Neural progenitor cell (in vitro differentiated cells): Measurements from ENCODE around the gene IGLON5. TPM values are rescaled to one million over a fixed set of nuclear protein-coding genes. Genes with fewer than 3 reads are reported as not detected.

Experiments used
- DNase-seq: peaks from one replicate; pipeline ENCODE4 v3.0.0-alpha.2; 2016; ENCODE audit warnings: low spot score
- H2AFZ ChIP-seq: fragments of 200-600 bp; sonication (generic); replicated peaks from 2 replicates; pipeline ENCODE4 v1.6.1; 2016; ENCODE audit warnings: antibody characterized with exemption
- H3F3A ChIP-seq: fragments of 200-600 bp; sonication (generic); 2 replicates; pipeline ENCODE4 v1.6.1; 2016; ENCODE audit warnings: antibody characterized with exemption, low read depth
- H3K27ac ChIP-seq: fragments of 200-600 bp; sonication (generic); 2 replicates; pipeline ENCODE4 v1.5.1; 2016; ENCODE audit warnings: mild to moderate bottlenecking
- H3K27me3 ChIP-seq: fragments of 200-600 bp; sonication (generic); 2 replicates; pipeline ENCODE4 v1.6.1; 2016; ENCODE audit warnings: mild to moderate bottlenecking, moderate library complexity
- H3K36me3 ChIP-seq: fragments of 200-600 bp; sonication (generic); 2 replicates; pipeline ENCODE4 v1.5.1; 2016
- H3K4me1 ChIP-seq: fragments of 200-600 bp; sonication (generic); 2 replicates; pipeline ENCODE4 v1.6.1; 2016; ENCODE audit warnings: mixed run types
- H3K4me2 ChIP-seq: fragments of 200-600 bp; sonication (generic); 2 replicates; pipeline ENCODE4 v1.6.1; 2016
- H3K4me3 ChIP-seq: fragments of 200-600 bp; sonication (generic); 2 replicates; pipeline ENCODE4 v1.5.1; 2016
- H3K79me2 ChIP-seq: fragments of 200-600 bp; sonication (generic); 2 replicates; pipeline ENCODE4 v1.6.1; 2016; ENCODE audit warnings: low read depth
- H3K9ac ChIP-seq: fragments of 200-600 bp; sonication (generic); 2 replicates; pipeline ENCODE4 v1.6.1; 2016
- H3K9me3 ChIP-seq: fragments of 200-600 bp; sonication (generic); 2 replicates; pipeline ENCODE4 v1.5.1; 2016; ENCODE audit warnings: low read depth
- H4K20me1 ChIP-seq: fragments of 200-600 bp; sonication (generic); 2 replicates; pipeline ENCODE4 v1.6.1; 2016; ENCODE audit warnings: low read depth
- H3K27ac Mint-ChIP-seq: 3 replicates; pipeline ENCODE4 v1.8.0; 2021; ENCODE audit warnings: mixed read lengths
- H3K27me3 Mint-ChIP-seq: 2 replicates; pipeline ENCODE4 v1.8.0; 2022; ENCODE audit warnings: low read depth, mild to moderate bottlenecking, inconsistent platforms, moderate library complexity, mixed read lengths; ENCODE audit not compliant: insufficient read depth
- H3K36me3 Mint-ChIP-seq: 3 replicates; pipeline ENCODE4 v1.8.0; 2021; ENCODE audit warnings: mixed read lengths
- H3K4me1 Mint-ChIP-seq: 3 replicates; pipeline ENCODE4 v1.8.0; 2021; ENCODE audit warnings: mixed read lengths
- H3K4me3 Mint-ChIP-seq: 3 replicates; pipeline ENCODE4 v1.8.0; 2021; ENCODE audit warnings: mild to moderate bottlenecking, moderate library complexity, mixed read lengths
- H3K9me3 Mint-ChIP-seq: 3 replicates; pipeline ENCODE4 v1.8.0; 2020; ENCODE audit warnings: mixed read lengths
- CTCF ChIP-seq: fragments of 200-600 bp; sonication (generic); IDR thresholded peaks from 2 replicates; pipeline ENCODE4 v1.5.1; 2017; ENCODE audit warnings: antibody characterized with exemption, mild to moderate bottlenecking
- EZH2 ChIP-seq: fragments of 200-600 bp; sonication (generic); IDR thresholded peaks from 2 replicates; pipeline ENCODE4 v1.6.1; 2017; ENCODE audit warnings: antibody characterized with exemption, mild to moderate bottlenecking, moderate library complexity
- EZH2phosphoT487 ChIP-seq: fragments of 200-600 bp; sonication (generic); IDR thresholded peaks from 2 replicates; pipeline ENCODE4 v1.6.1; 2017; ENCODE audit warnings: antibody characterized with exemption
- total RNA-seq: library from RNA; depleted of rRNA; stranded (reverse); fragments of >200 nt; gene quantifications from 2 replicates; pipeline ENCODE4 v1.2.3, GENCODE V29; 2015; ENCODE audit warnings: low replicate concordance

Gene IGLON5
- total RNA-seq, 1 donor from 2014 or later = 5.4 TPM

DNA sequence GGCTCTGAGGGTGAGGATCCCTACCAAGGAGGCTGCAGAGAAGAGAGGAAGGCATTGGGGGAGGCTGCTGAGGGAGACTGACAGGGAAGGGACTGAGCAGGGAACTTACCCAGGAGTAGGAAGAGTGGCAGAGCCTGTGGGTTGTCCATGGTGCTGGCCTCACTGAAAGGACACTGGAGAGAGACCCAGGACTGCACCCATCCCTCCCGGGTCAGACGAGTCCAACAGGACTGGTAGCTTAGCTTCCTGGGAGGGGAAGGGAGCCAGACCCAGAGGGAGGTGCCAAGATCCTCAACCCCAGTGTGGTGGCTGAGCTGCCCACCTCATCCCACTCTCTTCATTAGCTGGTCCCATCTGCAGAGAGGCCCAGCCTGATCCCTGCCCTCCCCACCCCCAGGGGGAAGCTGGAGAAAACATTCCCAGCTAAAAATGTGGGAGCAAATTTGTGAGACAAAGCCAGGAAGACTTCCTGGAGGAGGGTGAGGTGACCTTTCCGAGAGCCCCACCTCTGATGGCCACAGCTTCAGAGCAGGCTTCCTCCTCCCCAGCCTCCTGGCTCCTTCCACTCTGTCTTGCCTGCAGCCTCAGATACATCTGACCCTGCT lies 30.6 kb downstream of the IGLON5 start, which contains the start of gene VSIG10L:
Gene VSIG10L, minus strand, starts transcription at position 164 of the 605 bp plus-strand sequence. Its CDS starts 15 bp downstream, at position 149.
- H3K9me3 ChIP-seq = no peaks in the 10 kb centered on the region
- no peaks in the 10 kb centered on the region for H3K36me3 ChIP-seq
- Mint-ChIP-seq H3K4me1 (peaks cover 8% of the 10 kb centered on the region), H3K27ac (peak within 1 kb of the TSS; percentile 9), H3K36me3 (peaks cover 6% of the 10 kb centered on the region), H3K4me3 (peak within 1 kb of the TSS; percentile 84), H3K27me3 (peaks cover 6% of the 10 kb centered on the region), H3K9me3 (no peaks in the 10 kb centered on the region)
- DNase-seq = no peak
- H3F3A ChIP-seq = peaks cover 6% of the 10 kb centered on the region
- peaks cover 24% of the 10 kb centered on the region for H3K27me3 ChIP-seq
- no peak within 1 kb of the TSS for H3K27ac ChIP-seq
- TF ChIP-seq EZH2 (no peak), EZH2phosphoT487 (no peak), CTCF (no peak)
- H3K79me2 ChIP-seq = no peaks in the 10 kb centered on the region
- no peak within 1 kb of the TSS for H3K4me3 ChIP-seq
- no peak within 1 kb of the TSS for H3K9ac ChIP-seq
- H3K4me2 ChIP-seq = no peak within 1 kb of the TSS
- H2AFZ ChIP-seq = no peak within 1 kb of the TSS
- peaks cover 4% of the 10 kb centered on the region for H3K4me1 ChIP-seq
- no peaks in the 10 kb centered on the region for H4K20me1 ChIP-seq

GRCh38 chr19:51342631-51343569 lies 31.5 kb downstream of the IGLON5 start:
- H3F3A ChIP-seq = peaks cover 6% of the 10 kb centered on the region
- H3K4me3 ChIP-seq = no peak overlapping the region
- H3K9me3 ChIP-seq = no peaks in the 10 kb centered on the region
- no peak overlapping the region for H3K9ac ChIP-seq
- Mint-ChIP-seq H3K27me3 (peaks cover 6% of the 10 kb centered on the region), H3K9me3 (no peaks in the 10 kb centered on the region), H3K4me3 (peak overlapping the region; percentile 75), H3K27ac (peak overlapping the region; percentile 9), H3K36me3 (peaks cover 8% of the 10 kb centered on the region), H3K4me1 (peaks cover 8% of the 10 kb centered on the region)
- H2AFZ ChIP-seq = no peak overlapping the region
- H3K79me2 ChIP-seq = no peaks in the 10 kb centered on the region
- H3K4me2 ChIP-seq = no peak overlapping the region
- H4K20me1 ChIP-seq = no peaks in the 10 kb centered on the region
- no peaks in the 10 kb centered on the region for H3K36me3 ChIP-seq
- peaks cover 24% of the 10 kb centered on the region for H3K27me3 ChIP-seq
- peaks cover 4% of the 10 kb centered on the region for H3K4me1 ChIP-seq
- no peak overlapping the region for H3K27ac ChIP-seq
- no peak for DNase-seq
- TF ChIP-seq EZH2 (no peak), CTCF (no peak), EZH2phosphoT487 (no peak)

DNA sequence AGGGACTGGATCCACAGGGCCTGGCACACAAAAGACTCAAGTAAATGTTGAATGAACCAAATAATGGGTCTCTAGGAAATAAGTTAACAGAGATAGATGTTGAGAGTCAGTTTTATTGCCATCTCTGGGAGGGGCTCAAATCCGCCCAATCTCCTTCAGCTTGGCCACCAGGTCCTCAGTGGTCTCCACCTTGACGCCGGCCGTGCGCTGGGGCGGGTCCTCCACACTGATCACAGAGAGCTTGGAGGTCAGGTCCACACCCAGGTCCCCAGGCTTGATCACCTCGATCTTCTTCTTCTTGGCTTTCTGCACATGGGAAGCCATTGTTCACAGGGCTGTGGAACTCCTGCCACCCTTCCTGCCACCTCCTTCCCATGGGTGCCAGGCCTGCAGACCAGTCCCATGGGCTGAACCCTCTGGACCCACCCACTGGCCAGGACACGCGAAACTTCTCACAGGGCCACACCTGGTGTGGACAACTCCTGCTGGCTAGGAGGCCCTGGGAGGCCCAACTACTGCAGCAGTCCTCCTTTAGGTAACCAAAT lies 33.7 kb downstream of the IGLON5 start:
- peaks cover 10% of the 10 kb centered on the region for H3K36me3 Mint-ChIP-seq
- no peak overlapping the region for H3K4me3 ChIP-seq
- H3K4me1 Mint-ChIP-seq = peaks cover 4% of the 10 kb centered on the region

More for the DNA sequence above, 33.7 kb downstream of the IGLON5 start:
- Histone ChIP-seq H3K9ac (no peak overlapping the region), H3K79me2 (no peaks in the 10 kb centered on the region), H3K9me3 (no peaks in the 10 kb centered on the region), H2AFZ (no peak overlapping the region), H3K36me3 (no peaks in the 10 kb centered on the region), H4K20me1 (no peaks in the 10 kb centered on the region), H3F3A (no peaks in the 10 kb centered on the region), H3K27ac (no peak overlapping the region), H3K4me2 (no peak overlapping the region), H3K27me3 (peaks cover 22% of the 10 kb centered on the region), H3K4me1 (peaks cover 4% of the 10 kb centered on the region)
- no peaks in the 10 kb centered on the region for H3K9me3 Mint-ChIP-seq
- TF ChIP-seq EZH2phosphoT487 = no peak
- no peak for TF ChIP-seq EZH2
- TF ChIP-seq CTCF = no peak
- peaks cover 6% of the 10 kb centered on the region for H3K27me3 Mint-ChIP-seq
- H3K27ac Mint-ChIP-seq = peak overlapping the region; percentile 43
- DNase-seq = no peak
- peak overlapping the region; percentile 58 for H3K4me3 Mint-ChIP-seq
